H9 (cell line): ENCODE measurements around the gene SLIT2. TPM values are rescaled to one million over a fixed set of nuclear protein-coding genes. Genes with fewer than 3 reads are reported as not detected.

Experiments
- DNase-seq: peaks from one replicate; pipeline ENCODE4 v3.0.0-alpha.2; 2017
- H2AFZ ChIP-seq: one replicate; pipeline ENCODE4 v1.6.1; 2013; ENCODE audit warnings: mild to moderate bottlenecking, low read length, control low read depth, moderate library complexity
- H2AK5ac ChIP-seq: 2 replicates; pipeline ENCODE4 v1.6.1; 2013; ENCODE audit warnings: low read length, control low read depth, mixed read lengths; ENCODE audit not compliant: insufficient read length
- H2BK120ac ChIP-seq: one replicate; pipeline ENCODE4 v1.6.1; 2013; ENCODE audit warnings: low read depth, mild to moderate bottlenecking, low read length, control low read depth, inconsistent platforms; ENCODE audit not compliant: poor library complexity, severe bottlenecking
- H2BK12ac ChIP-seq: 2 replicates; pipeline ENCODE4 v1.6.1; 2013; ENCODE audit warnings: low read length, control low read depth, mixed read lengths, low read depth; ENCODE audit not compliant: insufficient read length
- H2BK15ac ChIP-seq: 2 replicates; pipeline ENCODE4 v1.6.1; 2013; ENCODE audit warnings: low read depth, low read length, control low read depth
- H2BK20ac ChIP-seq: one replicate; pipeline ENCODE4 v1.6.1; 2013; ENCODE audit warnings: low read depth, mild to moderate bottlenecking, low read length, control low read depth, inconsistent platforms; ENCODE audit not compliant: poor library complexity, severe bottlenecking
- H2BK5ac ChIP-seq: 2 replicates; pipeline ENCODE4 v1.6.1; 2013; ENCODE audit warnings: low read length, control low read depth, mixed read lengths; ENCODE audit not compliant: insufficient read length
- H3K14ac ChIP-seq: 2 replicates; pipeline ENCODE4 v1.6.1; 2013; ENCODE audit warnings: low read length, control low read depth; ENCODE audit not compliant: insufficient read depth
- H3K18ac ChIP-seq: 2 replicates; pipeline ENCODE4 v1.6.1; 2013; ENCODE audit warnings: low read depth, mild to moderate bottlenecking, mixed read lengths, low read length, control low read depth; ENCODE audit not compliant: insufficient read length
- H3K23ac ChIP-seq: 2 replicates; pipeline ENCODE4 v1.6.1; 2013; ENCODE audit warnings: low read length, control low read depth, mixed read lengths, low read depth; ENCODE audit not compliant: insufficient read length
- H3K23me2 ChIP-seq: 2 replicates; pipeline ENCODE4 v1.6.1; 2013; ENCODE audit warnings: low read depth, mild to moderate bottlenecking, mixed read lengths, low read length, control low read depth; ENCODE audit not compliant: insufficient read length, poor library complexity, severe bottlenecking
- H3K27ac ChIP-seq: 2 replicates; pipeline ENCODE4 v1.5.1; 2013; ENCODE audit warnings: low read length, control low read depth, mixed read lengths, low read depth; ENCODE audit not compliant: insufficient read length
- H3K27me3 ChIP-seq: 2 replicates; pipeline ENCODE4 v1.6.1; 2013; ENCODE audit warnings: low read length, control low read depth, inconsistent platforms; ENCODE audit not compliant: insufficient read depth
- H3K4ac ChIP-seq: 2 replicates; pipeline ENCODE4 v1.6.1; 2013; ENCODE audit warnings: low read depth, mild to moderate bottlenecking, control low read depth, inconsistent platforms, low read length, moderate library complexity
- H3K4me1 ChIP-seq: 2 replicates; pipeline ENCODE4 v1.6.1; 2013; ENCODE audit warnings: low read length, control low read depth, inconsistent platforms; ENCODE audit not compliant: insufficient read depth
- H3K4me2 ChIP-seq: 2 replicates; pipeline ENCODE4 v1.6.1; 2013; ENCODE audit warnings: low read length, control low read depth, mixed read lengths; ENCODE audit not compliant: insufficient read length, insufficient read depth
- H3K56ac ChIP-seq: 2 replicates; pipeline ENCODE4 v1.6.1; 2013; ENCODE audit warnings: low read depth, mild to moderate bottlenecking, mixed read lengths, low read length, control low read depth; ENCODE audit not compliant: insufficient read length
- H3K79me1 ChIP-seq: 2 replicates; pipeline ENCODE4 v1.6.1; 2013; ENCODE audit warnings: low read depth, mild to moderate bottlenecking, moderate library complexity, low read length, control low read depth, inconsistent platforms; ENCODE audit not compliant: insufficient read depth, poor library complexity, severe bottlenecking
- H3K79me2 ChIP-seq: 2 replicates; pipeline ENCODE4 v1.6.1; 2013; ENCODE audit warnings: low read length, control low read depth, inconsistent platforms; ENCODE audit not compliant: insufficient read depth
- H3K9ac ChIP-seq: 2 replicates; pipeline ENCODE4 v1.6.1; 2013; ENCODE audit warnings: low read length, control low read depth, mixed read lengths; ENCODE audit not compliant: insufficient read length; ENCODE audit errors: extremely low read depth
- H3K9me3 ChIP-seq: one replicate; pipeline ENCODE4 v1.6.1; 2013; ENCODE audit warnings: low read depth, low read length, inconsistent platforms; ENCODE audit not compliant: control insufficient read depth
- H3T11ph ChIP-seq: one replicate; pipeline ENCODE4 v1.6.1; 2013; ENCODE audit warnings: mild to moderate bottlenecking, low read length, control low read depth, inconsistent platforms
- H4K20me1 ChIP-seq: one replicate; pipeline ENCODE4 v1.6.1; 2013; ENCODE audit not compliant: control insufficient read depth, insufficient read length, insufficient read depth
- H4K5ac ChIP-seq: 2 replicates; pipeline ENCODE4 v1.6.1; 2013; ENCODE audit warnings: low read depth, mild to moderate bottlenecking, mixed read lengths, low read length, control low read depth; ENCODE audit not compliant: insufficient read length
- H4K8ac ChIP-seq: replicated peaks from 2 replicates; pipeline ENCODE4 v1.6.1; 2013; ENCODE audit warnings: low read length, control low read depth, mixed read lengths, low read depth; ENCODE audit not compliant: insufficient read length
- H4K91ac ChIP-seq: 2 replicates; pipeline ENCODE4 v1.6.1; 2013; ENCODE audit warnings: low read depth, mild to moderate bottlenecking, moderate library complexity, mixed read lengths, low read length, control low read depth; ENCODE audit not compliant: insufficient read length
- H3K27ac Mint-ChIP-seq, 3 experiments: 2 replicates in 2 of 3; 3 replicates in 1 of 3; pipeline ENCODE4 v1.8.0; 2020 to 2021; ENCODE audit warnings: mixed read lengths in 3 of 3, mild to moderate bottlenecking in 1 of 3, moderate library complexity in 1 of 3
- H3K27me3 Mint-ChIP-seq: 2 replicates; pipeline ENCODE4 v1.8.0; 2021; ENCODE audit warnings: low read depth, mild to moderate bottlenecking, moderate library complexity, mixed read lengths
- H3K36me3 Mint-ChIP-seq, 3 experiments: 2 replicates in 2 of 3; 3 replicates in 1 of 3; pipeline ENCODE4 v1.8.0; 2020 to 2021; ENCODE audit warnings: low read depth in 3 of 3, mixed read lengths in 3 of 3; ENCODE audit not compliant: insufficient read depth in 1 of 3
- H3K4me1 Mint-ChIP-seq, 2 experiments: 2 replicates each; pipeline ENCODE4 v1.8.0; 2020; ENCODE audit warnings: mixed read lengths in 2 of 2
- H3K4me3 Mint-ChIP-seq, 2 experiments: 2 replicates in 1 of 2; 3 replicates in 1 of 2; pipeline ENCODE4 v1.8.0; 2020 to 2021; ENCODE audit warnings: mild to moderate bottlenecking in 2 of 2, mixed read lengths in 2 of 2, moderate library complexity in 1 of 2
- H3K9me3 Mint-ChIP-seq, 2 experiments: 2 replicates in 1 of 2; 3 replicates in 1 of 2; pipeline ENCODE4 v1.8.0; 2020; ENCODE audit warnings: mild to moderate bottlenecking in 2 of 2, mixed read lengths in 2 of 2, moderate library complexity in 1 of 2
- WGBS: extraction: QIAGEN DNeasy Blood & Tissue Kit; methylation state at CpG from one replicate; pipeline ENCODE4 v1.1.7; 2013; ENCODE audit warnings: missing lambda C conversion rate, low lambda C conversion rate, mixed read lengths; ENCODE audit not compliant: insufficient read length; ENCODE audit errors: extremely low coverage; 5-methylcytosine and 5-hydroxymethylcytosine counted together
- total RNA-seq: library from RNA; stranded (reverse); gene quantifications from 2 replicates; pipeline ENCODE4 v1.2.1, GENCODE V29; 2021
- TF ChIP-seq, protein P1 (sequence below): fragments of 200-600 bp; sonication (generic); conservative IDR thresholded peaks from 3 replicates; pipeline ENCODE4 v1.8.0; 2021; ENCODE audit warnings: antibody characterized with exemption, mild to moderate bottlenecking

Gene SLIT2
- total RNA-seq, 1 experiment from 2014 or later: 1.3 TPM

DNA sequence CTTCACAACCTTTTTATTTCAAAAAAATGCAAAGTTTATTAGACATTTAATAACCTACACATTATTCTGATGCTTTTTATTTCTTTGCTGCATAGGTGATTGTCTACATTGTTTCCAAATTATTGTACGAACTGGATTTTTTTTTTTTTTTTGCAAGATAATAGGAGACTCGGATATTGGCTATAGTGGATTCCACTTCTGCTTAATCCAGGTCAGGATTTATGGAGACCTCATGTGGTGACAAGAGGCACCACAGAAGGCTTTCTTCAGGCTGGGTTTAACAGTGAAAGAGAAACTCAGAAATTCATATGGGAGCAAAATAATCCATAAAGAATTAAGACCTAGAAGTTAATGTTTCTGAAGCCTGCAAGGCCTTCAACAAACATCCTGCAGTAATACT lies 2.4 kb upstream of the SLIT2 start:
- Mint-ChIP-seq H3K4me3 (no peak overlapping the region), H3K27ac (no peak overlapping the region), H3K4me1 (peaks cover 25 to 28% of the 10 kb centered on the region in 2 experiments), H3K27me3 (peaks cover 49% of the 10 kb centered on the region), H3K9me3 (peaks cover 0 to 3% of the 10 kb centered on the region in 2 experiments; a peak in 2 of 5 replicates), H3K36me3 (no peaks in the 10 kb centered on the region; a peak in 2 of 7 replicates)
- H4K91ac ChIP-seq: no peak overlapping the region
- H3T11ph ChIP-seq: no peak overlapping the region
- no peak overlapping the region for H3K18ac ChIP-seq
- no peaks in the 10 kb centered on the region for H3K79me1 ChIP-seq
- H3K4me1 ChIP-seq: no peaks in the 10 kb centered on the region
- H2BK5ac ChIP-seq: no peak overlapping the region
- no peak overlapping the region for H3K9ac ChIP-seq
- H3K27me3 ChIP-seq: peaks cover 29% of the 10 kb centered on the region
- no peak overlapping the region for H3K4me2 ChIP-seq
- TF ChIP-seq, protein P1, sequence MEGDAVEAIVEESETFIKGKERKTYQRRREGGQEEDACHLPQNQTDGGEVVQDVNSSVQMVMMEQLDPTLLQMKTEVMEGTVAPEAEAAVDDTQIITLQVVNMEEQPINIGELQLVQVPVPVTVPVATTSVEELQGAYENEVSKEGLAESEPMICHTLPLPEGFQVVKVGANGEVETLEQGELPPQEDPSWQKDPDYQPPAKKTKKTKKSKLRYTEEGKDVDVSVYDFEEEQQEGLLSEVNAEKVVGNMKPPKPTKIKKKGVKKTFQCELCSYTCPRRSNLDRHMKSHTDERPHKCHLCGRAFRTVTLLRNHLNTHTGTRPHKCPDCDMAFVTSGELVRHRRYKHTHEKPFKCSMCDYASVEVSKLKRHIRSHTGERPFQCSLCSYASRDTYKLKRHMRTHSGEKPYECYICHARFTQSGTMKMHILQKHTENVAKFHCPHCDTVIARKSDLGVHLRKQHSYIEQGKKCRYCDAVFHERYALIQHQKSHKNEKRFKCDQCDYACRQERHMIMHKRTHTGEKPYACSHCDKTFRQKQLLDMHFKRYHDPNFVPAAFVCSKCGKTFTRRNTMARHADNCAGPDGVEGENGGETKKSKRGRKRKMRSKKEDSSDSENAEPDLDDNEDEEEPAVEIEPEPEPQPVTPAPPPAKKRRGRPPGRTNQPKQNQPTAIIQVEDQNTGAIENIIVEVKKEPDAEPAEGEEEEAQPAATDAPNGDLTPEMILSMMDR: peak; percentile 26; the same call in 1 of the 3 replicates
- no peak overlapping the region for H4K8ac ChIP-seq
- no CpG with 5 or more reads among the region's 2 CpGs for WGBS
- no peak overlapping the region for H2BK120ac ChIP-seq
- peaks cover 30% of the 10 kb centered on the region for H3K23me2 ChIP-seq
- no peak overlapping the region for H2AK5ac ChIP-seq
- H4K5ac ChIP-seq: no peak overlapping the region
- no peak overlapping the region for H2BK15ac ChIP-seq
- H3K14ac ChIP-seq: no peak overlapping the region
- H2BK20ac ChIP-seq: no peak overlapping the region
- H3K79me2 ChIP-seq: 0 out of 2 replicates have a peak, but pooled peaks cover 2% of the 10 kb centered on the region
- H3K4ac ChIP-seq: no peak overlapping the region
- H3K9me3 ChIP-seq: no peaks in the 10 kb centered on the region
- no peak for DNase-seq
- no peak overlapping the region for H2AFZ ChIP-seq
- no peak overlapping the region for H3K56ac ChIP-seq
- H3K23ac ChIP-seq: no peak overlapping the region
- no peak overlapping the region for H2BK12ac ChIP-seq
- no peak overlapping the region for H3K27ac ChIP-seq
- H4K20me1 ChIP-seq: no peaks in the 10 kb centered on the region
